ENCODE results near the gene TCN2.

Gene TCN2

DNA sequence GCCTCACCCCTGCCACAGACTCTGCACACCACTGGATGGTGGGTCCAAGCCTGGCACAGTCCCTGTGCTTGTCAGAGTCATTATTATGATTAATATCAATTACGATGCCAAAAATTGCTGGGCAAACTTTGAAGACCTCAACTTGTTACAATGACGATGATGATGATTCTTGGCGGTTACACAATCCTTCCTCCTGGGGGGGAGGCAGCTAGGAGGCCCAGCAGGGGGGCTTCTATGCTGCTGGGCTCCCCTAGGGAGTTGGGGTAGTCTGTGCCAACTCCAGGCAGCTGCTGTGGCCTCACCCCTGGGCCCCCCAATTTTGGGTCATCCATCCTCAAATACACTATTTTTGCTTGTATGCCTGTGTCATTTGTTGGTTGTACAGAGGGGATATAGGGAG lies 40.6 kb downstream of the TCN2 start:
- Histone ChIP-seq H4K12ac (ENCODE audit: low read depth, low read length) (no peak overlapping the region), H3K18ac (ENCODE audit: low read length) (no peak overlapping the region), H3K27ac (ENCODE audit: low read depth, low read length) (no peak overlapping the region), H2AFZ (ENCODE audit: insufficient read depth, low read length, poor library complexity) (no peak overlapping the region), H4K91ac (ENCODE audit: low read depth, low read length) (no peak overlapping the region), H3K4ac (ENCODE audit: low read depth, low read length) (no peak overlapping the region), H2BK5ac (ENCODE audit: low read depth, low read length, poor library complexity) (no peak overlapping the region), H3K9ac (ENCODE audit: low read length) (no peak overlapping the region), H2AK5ac (ENCODE audit: low read length) (no peak overlapping the region), H3K14ac (ENCODE audit: low read length) (no peak overlapping the region), H2BK12ac (ENCODE audit: low read length) (no peak overlapping the region), H4K8ac (ENCODE audit: low read depth, low read length) (no peak overlapping the region), H3K27me3 (ENCODE audit: insufficient read depth, low read length) (no peaks in the 10 kb centered on the region), H3K9me3 (ENCODE audit: insufficient read depth, low read depth, low read length) (no peaks in the 10 kb centered on the region), H3K23ac (ENCODE audit: low read length) (no peak overlapping the region), H3K4me3 (ENCODE audit: low read depth, low read length) (no peak overlapping the region), H3K4me2 (ENCODE audit: low read length) (no peak overlapping the region), H3K4me1 (ENCODE audit: control insufficient read depth in 1 of 2, insufficient read depth in 2 of 2, low read length in 2 of 2) (no peaks in the 10 kb centered on the region), H3K79me2 (ENCODE audit: control insufficient read depth, insufficient read depth, low read length, poor library complexity) (no peaks in the 10 kb centered on the region), H2BK120ac (ENCODE audit: insufficient read depth, low read length, poor library complexity) (no peak overlapping the region), H3K79me1 (ENCODE audit: low read length) (no peaks in the 10 kb centered on the region), H3K36me3 (ENCODE audit: control insufficient read depth in 1 of 2, insufficient read depth in 2 of 2, low read length in 2 of 2) (no peaks in the 10 kb centered on the region)
- no peak for DNase-seq
- WGBS (ENCODE audit: extremely low coverage, insufficient coverage, insufficient read length): no CpG with 5 or more reads among the region's 3 CpGs

GRCh38 chr22:30648825-30649224 lies 41.9 kb downstream of the TCN2 start:
- no peak overlapping the region for H2BK12ac ChIP-seq (ENCODE audit: low read length)
- H2BK120ac ChIP-seq (ENCODE audit: insufficient read depth, low read length, poor library complexity): no peak overlapping the region
- no peak overlapping the region for H4K91ac ChIP-seq (ENCODE audit: low read depth, low read length)
- no peak overlapping the region for H4K12ac ChIP-seq (ENCODE audit: low read depth, low read length)
- H3K36me3 ChIP-seq (ENCODE audit: control insufficient read depth in 1 of 2, insufficient read depth in 2 of 2, low read length in 2 of 2): no peaks in the 10 kb centered on the region
- H3K14ac ChIP-seq (ENCODE audit: low read length): no peak overlapping the region
- no peaks in the 10 kb centered on the region for H3K79me1 ChIP-seq (ENCODE audit: low read length)
- no peak overlapping the region for H4K8ac ChIP-seq (ENCODE audit: low read depth, low read length)
- H3K18ac ChIP-seq (ENCODE audit: low read length): no peak overlapping the region
- no peaks in the 10 kb centered on the region for H3K79me2 ChIP-seq (ENCODE audit: control insufficient read depth, insufficient read depth, low read length, poor library complexity)
- H3K9me3 ChIP-seq (ENCODE audit: insufficient read depth, low read depth, low read length): no peaks in the 10 kb centered on the region
- no peak for DNase-seq
- WGBS (ENCODE audit: extremely low coverage, insufficient coverage, insufficient read length): no CpG with 5 or more reads among the region's 3 CpGs
- no peak overlapping the region for H3K4me2 ChIP-seq (ENCODE audit: low read length)
- H3K23ac ChIP-seq (ENCODE audit: low read length): no peak overlapping the region
- H3K27me3 ChIP-seq (ENCODE audit: insufficient read depth, low read length): no peaks in the 10 kb centered on the region
- no peak overlapping the region for H2AFZ ChIP-seq (ENCODE audit: insufficient read depth, low read length, poor library complexity)
- no peak overlapping the region for H3K4me3 ChIP-seq (ENCODE audit: low read depth, low read length)
- H3K27ac ChIP-seq (ENCODE audit: low read depth, low read length): no peak overlapping the region
- no peak overlapping the region for H3K4ac ChIP-seq (ENCODE audit: low read depth, low read length)
- no peak overlapping the region for H2AK5ac ChIP-seq (ENCODE audit: low read length)
- no peaks in the 10 kb centered on the region for H3K4me1 ChIP-seq (ENCODE audit: control insufficient read depth in 1 of 2, insufficient read depth in 2 of 2, low read length in 2 of 2)
- no peak overlapping the region for H2BK5ac ChIP-seq (ENCODE audit: low read depth, low read length, poor library complexity)
- no peak overlapping the region for H3K9ac ChIP-seq (ENCODE audit: low read length)

GRCh38 chr22:30649430-30650007 lies 42.5 kb downstream of the TCN2 start:
- no peak overlapping the region for H2BK120ac ChIP-seq (ENCODE audit: insufficient read depth, low read length, poor library complexity)
- H4K8ac ChIP-seq (ENCODE audit: low read depth, low read length): no peak overlapping the region
- H3K18ac ChIP-seq (ENCODE audit: low read length): no peak overlapping the region
- H3K27me3 ChIP-seq (ENCODE audit: insufficient read depth, low read length): no peaks in the 10 kb centered on the region
- no peak overlapping the region for H2BK5ac ChIP-seq (ENCODE audit: low read depth, low read length, poor library complexity)
- H3K9ac ChIP-seq (ENCODE audit: low read length): no peak overlapping the region
- H4K91ac ChIP-seq (ENCODE audit: low read depth, low read length): no peak overlapping the region
- H3K36me3 ChIP-seq (ENCODE audit: control insufficient read depth in 1 of 2, insufficient read depth in 2 of 2, low read length in 2 of 2): no peaks in the 10 kb centered on the region
- no peaks in the 10 kb centered on the region for H3K9me3 ChIP-seq (ENCODE audit: insufficient read depth, low read depth, low read length)
- H2AFZ ChIP-seq (ENCODE audit: insufficient read depth, low read length, poor library complexity): no peak overlapping the region
- no peak overlapping the region for H3K14ac ChIP-seq (ENCODE audit: low read length)
- DNase-seq: peak; percentile 50 to 54
- no peak overlapping the region for H3K4me3 ChIP-seq (ENCODE audit: low read depth, low read length)
- no peak overlapping the region for H3K4me2 ChIP-seq (ENCODE audit: low read length)
- H2BK12ac ChIP-seq (ENCODE audit: low read length): no peak overlapping the region
- WGBS (ENCODE audit: extremely low coverage, insufficient coverage, insufficient read length): no CpG with 5 or more reads among the region's 7 CpGs
- no peak overlapping the region for H3K27ac ChIP-seq (ENCODE audit: low read depth, low read length)
- no peak overlapping the region for H3K4ac ChIP-seq (ENCODE audit: low read depth, low read length)
- no peaks in the 10 kb centered on the region for H3K79me1 ChIP-seq (ENCODE audit: low read length)
- no peak overlapping the region for H3K23ac ChIP-seq (ENCODE audit: low read length)
- H3K79me2 ChIP-seq (ENCODE audit: control insufficient read depth, insufficient read depth, low read length, poor library complexity): no peaks in the 10 kb centered on the region
- no peak overlapping the region for H2AK5ac ChIP-seq (ENCODE audit: low read length)
- H3K4me1 ChIP-seq (ENCODE audit: control insufficient read depth in 1 of 2, insufficient read depth in 2 of 2, low read length in 2 of 2): no peaks in the 10 kb centered on the region
- H4K12ac ChIP-seq (ENCODE audit: low read depth, low read length): no peak overlapping the region

GRCh38 chr22:30650508-30651116 lies 43.6 kb downstream of the TCN2 start:
- H3K9me3 ChIP-seq (ENCODE audit: insufficient read depth, low read depth, low read length): no peaks in the 10 kb centered on the region
- no peak overlapping the region for H3K9ac ChIP-seq (ENCODE audit: low read length)
- H2BK12ac ChIP-seq (ENCODE audit: low read length): no peak overlapping the region
- H2AK5ac ChIP-seq (ENCODE audit: low read length): no peak overlapping the region
- H3K23ac ChIP-seq (ENCODE audit: low read length): no peak overlapping the region
- H3K27me3 ChIP-seq (ENCODE audit: insufficient read depth, low read length): no peaks in the 10 kb centered on the region
- H3K4me3 ChIP-seq (ENCODE audit: low read depth, low read length): no peak overlapping the region
- no peak overlapping the region for H4K12ac ChIP-seq (ENCODE audit: low read depth, low read length)
- no peak overlapping the region for H2AFZ ChIP-seq (ENCODE audit: insufficient read depth, low read length, poor library complexity)
- H4K8ac ChIP-seq (ENCODE audit: low read depth, low read length): no peak overlapping the region
- no peaks in the 10 kb centered on the region for H3K79me2 ChIP-seq (ENCODE audit: control insufficient read depth, insufficient read depth, low read length, poor library complexity)
- no peak overlapping the region for H3K4me2 ChIP-seq (ENCODE audit: low read length)
- H3K79me1 ChIP-seq (ENCODE audit: low read length): no peaks in the 10 kb centered on the region
- no peaks in the 10 kb centered on the region for H3K4me1 ChIP-seq (ENCODE audit: control insufficient read depth in 1 of 2, insufficient read depth in 2 of 2, low read length in 2 of 2)
- no peak overlapping the region for H2BK120ac ChIP-seq (ENCODE audit: insufficient read depth, low read length, poor library complexity)
- H3K14ac ChIP-seq (ENCODE audit: low read length): no peak overlapping the region
- H3K4ac ChIP-seq (ENCODE audit: low read depth, low read length): no peak overlapping the region
- WGBS (ENCODE audit: extremely low coverage, insufficient coverage, insufficient read length): no CpG with 5 or more reads among the region's 5 CpGs
- H2BK5ac ChIP-seq (ENCODE audit: low read depth, low read length, poor library complexity): no peak overlapping the region
- no peak overlapping the region for H4K91ac ChIP-seq (ENCODE audit: low read depth, low read length)
- H3K36me3 ChIP-seq (ENCODE audit: control insufficient read depth in 1 of 2, insufficient read depth in 2 of 2, low read length in 2 of 2): no peaks in the 10 kb centered on the region
- DNase-seq: no peak
- no peak overlapping the region for H3K18ac ChIP-seq (ENCODE audit: low read length)
- H3K27ac ChIP-seq (ENCODE audit: low read depth, low read length): no peak overlapping the region

Measured in trophoblast cell (in vitro differentiated cells and primary cell).